ENCODE data around the gene CYP21A2.
"Not testable (repeated sequence)": the region's sequence is repeated elsewhere in the genome, so short reads cannot be mapped to it uniquely, and the experiment has no call there.

DNA sequence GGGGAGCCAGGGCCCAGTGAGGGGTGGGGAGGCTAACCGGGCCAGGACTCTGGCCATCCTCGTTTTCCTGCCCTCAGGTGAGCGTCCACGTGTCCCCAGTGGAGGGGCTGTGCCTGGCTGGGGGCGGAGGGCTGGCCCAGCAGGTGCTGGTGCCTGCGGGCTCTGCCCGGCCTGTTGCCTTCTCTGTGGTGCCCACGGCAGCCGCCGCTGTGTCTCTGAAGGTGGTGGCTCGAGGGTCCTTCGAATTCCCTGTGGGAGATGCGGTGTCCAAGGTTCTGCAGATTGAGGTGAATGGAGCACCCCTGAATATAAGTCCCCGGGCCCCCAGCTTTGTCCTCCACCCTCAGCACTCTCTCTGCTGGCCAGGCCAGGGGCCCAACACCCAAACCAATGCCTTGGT is 43.8 kb upstream of the CYP21A2 start:
- TF ChIP-seq CTCF, POLR2A (IDR thresholded peaks at IDR 0.05): not testable (repeated sequence)
